ENCODE data around the gene HPDL. TPM values are rescaled to one million over a fixed set of nuclear protein-coding genes. Genes with fewer than 3 reads are reported as not detected.

The HPDL gene
- total RNA-seq, 1 donor from 2014 or later, result 0.64 TPM

DNA sequence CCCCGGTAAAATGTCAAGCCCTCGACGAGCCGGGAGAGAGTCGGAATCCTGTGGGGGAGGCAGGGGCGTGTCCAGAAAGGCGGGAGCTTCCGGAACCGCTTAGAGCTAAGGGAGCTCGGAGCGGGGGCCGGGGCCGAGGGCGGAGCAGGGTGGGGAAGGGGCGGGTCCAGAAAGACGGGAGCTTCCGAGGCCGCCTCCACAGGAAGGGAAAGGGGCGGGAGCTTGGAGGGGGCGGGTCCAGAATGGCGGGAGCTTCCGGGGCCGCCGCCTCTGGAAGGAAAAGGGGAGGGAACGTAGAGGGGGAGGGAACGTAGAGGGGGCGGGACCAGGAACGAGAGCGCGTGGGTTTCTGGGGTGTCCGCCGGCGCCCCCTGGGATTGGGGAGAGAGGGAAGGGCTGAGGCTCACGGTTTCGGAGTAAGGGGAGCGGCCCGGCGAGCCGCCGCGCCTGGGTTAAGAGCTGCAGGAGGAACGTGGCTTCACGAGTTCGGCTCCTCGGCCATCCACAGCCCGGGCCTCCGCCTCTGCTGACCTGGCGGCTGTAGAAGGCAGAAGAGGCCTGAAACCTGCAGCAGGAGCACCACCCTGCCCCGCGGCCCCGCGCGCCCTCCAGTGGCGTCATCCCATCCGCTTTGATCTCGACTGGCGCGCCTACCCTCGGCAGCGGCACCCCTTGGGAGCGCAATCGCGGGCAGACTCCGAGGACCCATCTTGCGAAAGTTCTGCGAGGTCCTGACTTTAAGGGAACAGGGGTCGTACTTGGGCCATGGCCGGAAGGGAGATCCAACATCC is 23.0 kb upstream of the HPDL start:
- peak overlapping the region; percentile 95 for H3K27ac Mint-ChIP-seq
- H3F3A ChIP-seq (ENCODE audit: low read depth), result peaks cover 47% of the 10 kb centered on the region
- no peaks in the 10 kb centered on the region for H3K9me3 ChIP-seq (ENCODE audit: low read depth)
- no peak overlapping the region for H3K27ac ChIP-seq
- H3K9me3 Mint-ChIP-seq, result no peaks in the 10 kb centered on the region
- peak overlapping the region; percentile 66 for H3K4me3 ChIP-seq
- H3K4me2 ChIP-seq, result peak overlapping the region; percentile 81
- TF ChIP-seq CTCF (IDR thresholded peaks at IDR 0.05), result peak; percentile 67
- no peak for TF ChIP-seq EZH2 (IDR thresholded peaks at IDR 0.05)
- no peak for TF ChIP-seq EZH2phosphoT487 (IDR thresholded peaks at IDR 0.05)
- H3K27me3 ChIP-seq, result no peaks in the 10 kb centered on the region
- peaks cover 23% of the 10 kb centered on the region for H3K4me1 Mint-ChIP-seq
- H3K36me3 Mint-ChIP-seq, result no peaks in the 10 kb centered on the region
- H3K27me3 Mint-ChIP-seq (ENCODE audit: insufficient read depth, low read depth), result peaks cover 4% of the 10 kb centered on the region
- H2AFZ ChIP-seq (replicated peaks), result peak overlapping the region; percentile 45
- peak overlapping the region; percentile 90 for H3K4me3 Mint-ChIP-seq
- peak overlapping the region; percentile 29 for H3K9ac ChIP-seq
- H3K79me2 ChIP-seq (ENCODE audit: low read depth), result no peaks in the 10 kb centered on the region
- H3K36me3 ChIP-seq, result no peaks in the 10 kb centered on the region
- H4K20me1 ChIP-seq (ENCODE audit: low read depth), result no peaks in the 10 kb centered on the region
- DNase-seq (ENCODE audit: low spot score), result peak; percentile 98
- H3K4me1 ChIP-seq, result peaks cover 36% of the 10 kb centered on the region

DNA sequence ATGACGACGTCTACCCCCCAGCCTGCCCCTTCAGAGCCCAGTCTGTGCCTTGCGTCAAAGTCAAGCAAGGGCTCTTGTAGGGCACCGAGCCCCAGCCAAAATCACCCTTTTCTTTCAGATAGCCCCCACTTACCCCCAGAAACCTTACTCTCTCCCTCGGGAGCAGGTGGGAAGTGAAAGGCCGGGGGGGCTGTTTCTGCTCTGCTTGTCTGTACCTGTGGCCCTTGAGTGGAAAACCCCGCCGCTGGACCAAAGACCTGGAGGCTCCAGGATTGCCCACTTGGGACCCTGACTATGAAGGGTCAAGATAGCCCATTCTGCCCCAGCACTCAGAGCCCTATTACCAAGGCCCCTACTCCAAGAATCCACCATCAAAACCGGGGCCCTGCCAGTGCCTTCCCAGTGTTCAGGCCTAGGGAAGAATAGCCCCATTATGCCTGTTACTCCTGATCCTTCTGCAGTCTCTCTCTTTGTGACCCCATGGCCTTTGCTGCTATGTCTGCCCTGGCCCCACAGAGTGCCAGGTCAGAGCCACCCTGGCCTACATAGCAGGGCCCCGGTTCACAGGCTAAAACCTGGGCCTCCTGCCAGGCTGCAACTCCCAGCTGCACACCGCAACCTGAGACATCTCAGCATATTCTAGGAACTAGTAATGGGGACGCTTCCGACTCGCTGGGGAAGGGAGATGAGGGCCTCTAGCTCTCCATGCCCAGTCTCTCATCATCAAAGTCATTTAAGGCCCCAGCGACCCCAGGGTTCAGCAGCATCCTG is 22.2 kb upstream of the HPDL start:
- TF ChIP-seq EZH2phosphoT487 (IDR thresholded peaks at IDR 0.05) (no peak), EZH2 (IDR thresholded peaks at IDR 0.05) (no peak), CTCF (IDR thresholded peaks at IDR 0.05) (no peak)
- peak overlapping the region; percentile 90 for H3K4me3 Mint-ChIP-seq
- Histone ChIP-seq H3K79me2 (ENCODE audit: low read depth) (no peaks in the 10 kb centered on the region), H2AFZ (replicated peaks) (peak overlapping the region; percentile 45), H3F3A (ENCODE audit: low read depth) (peaks cover 47% of the 10 kb centered on the region), H3K9ac (no peak overlapping the region), H4K20me1 (ENCODE audit: low read depth) (no peaks in the 10 kb centered on the region), H3K27ac (no peak overlapping the region), H3K4me1 (peaks cover 33% of the 10 kb centered on the region), H3K9me3 (ENCODE audit: low read depth) (no peaks in the 10 kb centered on the region), H3K27me3 (no peaks in the 10 kb centered on the region), H3K4me2 (peak overlapping the region; percentile 74), H3K4me3 (peak overlapping the region; percentile 66), H3K36me3 (no peaks in the 10 kb centered on the region)
- H3K27ac Mint-ChIP-seq, result peak overlapping the region; percentile 95
- peaks cover 23% of the 10 kb centered on the region for H3K4me1 Mint-ChIP-seq
- H3K27me3 Mint-ChIP-seq (ENCODE audit: insufficient read depth, low read depth), result peaks cover 4% of the 10 kb centered on the region
- H3K36me3 Mint-ChIP-seq, result no peaks in the 10 kb centered on the region
- no peaks in the 10 kb centered on the region for H3K9me3 Mint-ChIP-seq
- peak; percentile 38 for DNase-seq (ENCODE audit: low spot score)

DNA sequence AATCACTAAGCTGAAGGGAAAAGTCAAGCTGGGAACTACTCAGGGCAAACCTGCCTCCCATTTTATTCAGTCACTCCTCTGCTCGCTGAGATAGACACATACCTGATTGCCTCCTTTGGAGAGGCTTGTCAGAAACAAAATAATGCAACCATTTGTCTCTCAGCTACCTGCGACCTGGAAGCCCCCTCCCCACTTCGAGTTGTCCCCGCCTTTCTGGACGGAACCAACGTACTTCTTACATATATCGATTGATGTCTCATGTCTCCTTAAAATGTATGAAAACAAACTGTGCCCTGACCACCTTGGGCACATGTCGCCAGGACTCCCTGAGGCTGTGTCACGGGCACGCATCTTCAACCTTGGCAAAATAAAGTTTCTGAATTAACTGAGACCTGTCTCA is 21.5 kb upstream of the HPDL start:
- H3K9me3 Mint-ChIP-seq, result no peaks in the 10 kb centered on the region
- H2AFZ ChIP-seq (replicated peaks), result no peak overlapping the region
- H3K27ac Mint-ChIP-seq, result no peak overlapping the region

More for the DNA sequence above, 21.5 kb upstream of the HPDL start:
- Mint-ChIP-seq H3K27me3 (ENCODE audit: insufficient read depth, low read depth) (peaks cover 4% of the 10 kb centered on the region), H3K4me1 (peaks cover 23% of the 10 kb centered on the region), H3K36me3 (no peaks in the 10 kb centered on the region), H3K4me3 (peak overlapping the region; percentile 73)
- Histone ChIP-seq H3K4me2 (peak overlapping the region; percentile 74), H3K9ac (no peak overlapping the region), H4K20me1 (ENCODE audit: low read depth) (no peaks in the 10 kb centered on the region), H3K27ac (peak overlapping the region; percentile 71), H3F3A (ENCODE audit: low read depth) (peaks cover 47% of the 10 kb centered on the region), H3K36me3 (no peaks in the 10 kb centered on the region), H3K4me3 (no peak overlapping the region), H3K79me2 (ENCODE audit: low read depth) (no peaks in the 10 kb centered on the region), H3K9me3 (ENCODE audit: low read depth) (no peaks in the 10 kb centered on the region), H3K4me1 (peaks cover 33% of the 10 kb centered on the region), H3K27me3 (no peaks in the 10 kb centered on the region)
- DNase-seq (ENCODE audit: low spot score), result no peak
- TF ChIP-seq EZH2phosphoT487 (IDR thresholded peaks at IDR 0.05) (no peak), EZH2 (IDR thresholded peaks at IDR 0.05) (no peak), CTCF (IDR thresholded peaks at IDR 0.05) (no peak)

All from neural progenitor cell (in vitro differentiated cells).